HL-60 (cell line): ENCODE measurements around the gene ADAR.

Experiments
- DNase-seq, 2 experiments: peaks; one replicate each; pipeline ENCODE4 v3.0.0-alpha.2; 2010 to 2020; ENCODE audit warnings: low read depth in 1 of 2, low spot score in 1 of 2
- H3K27ac ChIP-seq: fragments of 250-450 bp; sonication (Bioruptor Pico); replicated peaks from 2 replicates; pipeline ENCODE4 v1.5.1; 2020; ENCODE audit warnings: mild to moderate bottlenecking, moderate library complexity
- H3K27me3 ChIP-seq: fragments of 250-450 bp; sonication (Bioruptor Pico); 2 replicates; pipeline ENCODE4 v1.5.1; 2021; ENCODE audit warnings: mild to moderate bottlenecking, moderate library complexity; ENCODE audit not compliant: insufficient read depth, poor library complexity, severe bottlenecking
- H3K4me3 ChIP-seq: replicated peaks from 2 replicates; pipeline ENCODE4 v1.5.1; 2011; ENCODE audit warnings: mild to moderate bottlenecking, control low read depth, low read length; ENCODE audit not compliant: insufficient read depth
- GABPA ChIP-seq: IDR thresholded peaks from 2 replicates; pipeline ENCODE4 v1.6.1; 2012; ENCODE audit warnings: low read depth
- POLR2AphosphoS5 ChIP-seq: IDR thresholded peaks from 2 replicates; pipeline ENCODE4 v1.6.1; 2012; ENCODE audit warnings: low read depth
- SPI1 ChIP-seq: IDR thresholded peaks from 2 replicates; pipeline ENCODE4 v1.6.1; 2012; ENCODE audit warnings: low read depth, mild to moderate bottlenecking, borderline replicate concordance
- TF ChIP-seq, protein P1 (sequence below): IDR thresholded peaks from 2 replicates; pipeline ENCODE4 v1.6.1; 2012; ENCODE audit warnings: low read depth; ENCODE audit not compliant: insufficient replicate concordance
- TF ChIP-seq, protein P2 (sequence below): IDR thresholded peaks from one replicate; pipeline ENCODE4 v1.5.1; 2011; ENCODE audit warnings: low read length, control low read depth, inconsistent platforms; ENCODE audit not compliant: insufficient read depth

ADAR gene

DNA sequence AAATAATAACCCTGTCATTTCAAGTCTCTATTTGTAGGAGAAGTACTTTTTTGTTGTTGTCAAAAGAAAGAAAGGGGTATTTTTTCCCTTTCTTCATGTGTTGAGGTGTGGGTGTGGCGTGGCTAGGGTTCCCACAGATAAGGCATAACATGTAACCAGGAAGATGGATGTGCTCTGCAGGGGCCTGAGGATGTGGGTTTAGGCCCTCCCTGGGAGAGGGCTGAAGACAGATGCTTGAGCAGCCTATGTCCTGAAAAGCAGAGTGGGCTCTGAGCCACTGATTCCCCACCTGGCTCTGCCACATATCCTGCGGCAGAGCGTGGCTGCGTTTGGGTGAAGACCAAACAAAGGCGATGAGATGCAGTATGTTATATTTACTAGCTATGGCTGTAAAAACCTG is 13.9 kb upstream of the ADAR start:
- no peak overlapping the region for H3K4me3 ChIP-seq
- DNase-seq: no peak
- no peaks in the 10 kb centered on the region for H3K27me3 ChIP-seq
- TF ChIP-seq, protein P1, sequence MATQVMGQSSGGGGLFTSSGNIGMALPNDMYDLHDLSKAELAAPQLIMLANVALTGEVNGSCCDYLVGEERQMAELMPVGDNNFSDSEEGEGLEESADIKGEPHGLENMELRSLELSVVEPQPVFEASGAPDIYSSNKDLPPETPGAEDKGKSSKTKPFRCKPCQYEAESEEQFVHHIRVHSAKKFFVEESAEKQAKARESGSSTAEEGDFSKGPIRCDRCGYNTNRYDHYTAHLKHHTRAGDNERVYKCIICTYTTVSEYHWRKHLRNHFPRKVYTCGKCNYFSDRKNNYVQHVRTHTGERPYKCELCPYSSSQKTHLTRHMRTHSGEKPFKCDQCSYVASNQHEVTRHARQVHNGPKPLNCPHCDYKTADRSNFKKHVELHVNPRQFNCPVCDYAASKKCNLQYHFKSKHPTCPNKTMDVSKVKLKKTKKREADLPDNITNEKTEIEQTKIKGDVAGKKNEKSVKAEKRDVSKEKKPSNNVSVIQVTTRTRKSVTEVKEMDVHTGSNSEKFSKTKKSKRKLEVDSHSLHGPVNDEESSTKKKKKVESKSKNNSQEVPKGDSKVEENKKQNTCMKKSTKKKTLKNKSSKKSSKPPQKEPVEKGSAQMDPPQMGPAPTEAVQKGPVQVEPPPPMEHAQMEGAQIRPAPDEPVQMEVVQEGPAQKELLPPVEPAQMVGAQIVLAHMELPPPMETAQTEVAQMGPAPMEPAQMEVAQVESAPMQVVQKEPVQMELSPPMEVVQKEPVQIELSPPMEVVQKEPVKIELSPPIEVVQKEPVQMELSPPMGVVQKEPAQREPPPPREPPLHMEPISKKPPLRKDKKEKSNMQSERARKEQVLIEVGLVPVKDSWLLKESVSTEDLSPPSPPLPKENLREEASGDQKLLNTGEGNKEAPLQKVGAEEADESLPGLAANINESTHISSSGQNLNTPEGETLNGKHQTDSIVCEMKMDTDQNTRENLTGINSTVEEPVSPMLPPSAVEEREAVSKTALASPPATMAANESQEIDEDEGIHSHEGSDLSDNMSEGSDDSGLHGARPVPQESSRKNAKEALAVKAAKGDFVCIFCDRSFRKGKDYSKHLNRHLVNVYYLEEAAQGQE: no peak
- TF ChIP-seq POLR2AphosphoS5: no peak
- TF ChIP-seq GABPA: no peak
- no peak for TF ChIP-seq SPI1
- TF ChIP-seq, protein P2, sequence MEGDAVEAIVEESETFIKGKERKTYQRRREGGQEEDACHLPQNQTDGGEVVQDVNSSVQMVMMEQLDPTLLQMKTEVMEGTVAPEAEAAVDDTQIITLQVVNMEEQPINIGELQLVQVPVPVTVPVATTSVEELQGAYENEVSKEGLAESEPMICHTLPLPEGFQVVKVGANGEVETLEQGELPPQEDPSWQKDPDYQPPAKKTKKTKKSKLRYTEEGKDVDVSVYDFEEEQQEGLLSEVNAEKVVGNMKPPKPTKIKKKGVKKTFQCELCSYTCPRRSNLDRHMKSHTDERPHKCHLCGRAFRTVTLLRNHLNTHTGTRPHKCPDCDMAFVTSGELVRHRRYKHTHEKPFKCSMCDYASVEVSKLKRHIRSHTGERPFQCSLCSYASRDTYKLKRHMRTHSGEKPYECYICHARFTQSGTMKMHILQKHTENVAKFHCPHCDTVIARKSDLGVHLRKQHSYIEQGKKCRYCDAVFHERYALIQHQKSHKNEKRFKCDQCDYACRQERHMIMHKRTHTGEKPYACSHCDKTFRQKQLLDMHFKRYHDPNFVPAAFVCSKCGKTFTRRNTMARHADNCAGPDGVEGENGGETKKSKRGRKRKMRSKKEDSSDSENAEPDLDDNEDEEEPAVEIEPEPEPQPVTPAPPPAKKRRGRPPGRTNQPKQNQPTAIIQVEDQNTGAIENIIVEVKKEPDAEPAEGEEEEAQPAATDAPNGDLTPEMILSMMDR: no peak
- no peak overlapping the region for H3K27ac ChIP-seq

DNA sequence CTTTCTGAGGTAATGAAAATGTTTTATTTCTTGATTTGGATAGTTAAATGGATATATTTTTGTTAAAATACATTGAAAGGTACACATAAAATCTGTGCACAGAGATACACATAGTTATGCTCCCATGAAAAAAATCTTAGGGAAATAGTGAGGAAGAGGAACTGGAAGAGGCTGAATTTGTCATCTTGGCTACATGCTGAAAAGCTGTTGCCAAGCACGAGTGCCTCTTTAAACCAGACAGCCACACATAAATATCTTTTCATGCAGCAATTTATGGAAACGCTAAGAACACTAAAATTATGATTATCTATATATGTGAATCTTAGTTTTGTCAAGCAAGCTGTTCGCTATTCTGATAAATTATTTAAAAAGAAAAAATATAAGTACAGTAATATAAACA is 12.8 kb upstream of the ADAR start:
- H3K27ac ChIP-seq: no peak overlapping the region
- no peak for TF ChIP-seq POLR2AphosphoS5
- no peak for TF ChIP-seq GABPA
- TF ChIP-seq SPI1: no peak
- TF ChIP-seq, protein P2: no peak
- TF ChIP-seq, protein P1: no peak
- no peaks in the 10 kb centered on the region for H3K27me3 ChIP-seq
- no peak for DNase-seq
- no peak overlapping the region for H3K4me3 ChIP-seq

DNA sequence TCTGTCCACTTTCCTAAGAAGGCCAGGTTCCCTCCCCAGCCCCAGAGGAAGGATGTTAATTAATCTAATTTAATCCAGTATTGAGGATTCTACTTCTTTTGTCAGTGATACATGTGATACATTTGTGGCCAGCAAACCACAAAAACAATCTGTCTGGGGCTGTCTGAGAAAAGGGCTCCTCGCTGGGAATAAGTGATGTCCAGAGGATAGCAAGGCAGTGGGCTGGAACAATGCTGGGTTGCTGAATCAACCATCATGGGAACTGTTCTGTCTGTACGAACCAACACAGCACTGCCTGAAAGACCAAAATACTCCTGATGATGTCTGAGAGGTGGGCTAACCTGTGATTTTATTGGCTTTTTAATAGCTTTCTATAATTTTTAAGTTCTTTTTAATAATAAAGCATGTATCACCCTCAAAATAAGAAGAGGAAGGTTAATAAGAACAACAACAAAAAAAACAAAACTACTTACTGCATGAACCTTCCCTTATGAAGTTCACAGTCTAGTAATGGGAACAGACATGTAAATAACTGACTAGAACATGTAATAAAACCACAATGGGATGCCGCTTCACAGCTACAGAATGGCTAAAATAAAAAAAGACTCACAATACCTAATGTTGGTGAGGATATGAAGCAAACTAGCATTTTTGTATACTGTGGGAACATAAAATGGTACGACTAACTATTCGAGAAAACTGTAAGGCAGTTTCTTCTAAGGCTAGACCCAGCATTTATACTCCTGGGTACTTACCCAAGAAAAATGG is 11.4 kb upstream of the ADAR start:
- Histone ChIP-seq H3K27me3 (no peaks in the 10 kb centered on the region), H3K4me3 (no peak overlapping the region), H3K27ac (no peak overlapping the region)
- DNase-seq: no peak
- TF ChIP-seq POLR2AphosphoS5: no peak
- no peak for TF ChIP-seq SPI1
- TF ChIP-seq, protein P1: no peak
- TF ChIP-seq, protein P2: no peak
- no peak for TF ChIP-seq GABPA
